Subcutaneous adipose tissue (tissue), 4 donors: ENCODE results near the gene PRUNE1. TPM values are rescaled to one million over a fixed set of nuclear protein-coding genes. Genes with fewer than 3 reads are reported as not detected.

Experiments used
- total RNA-seq, 4 donors: library from RNA; depleted of rRNA; stranded (reverse); fragments of >200 nt; gene quantifications; one replicate each; pipeline ENCODE4 v1.1.0, GENCODE V29; 2016
- TF ChIP-seq, protein P1 (sequence below): fragments of 450-650 bp; IDR thresholded peaks from one replicate; pipeline ENCODE4 v1.5.1; 2016; ENCODE audit warnings: low read depth, mild to moderate bottlenecking, control low read depth, antibody characterized with exemption, moderate library complexity

PRUNE1 gene
- total RNA-seq, 4 donors from 2014 or later: 16.5 to 29.5 (median 17.8) TPM

DNA sequence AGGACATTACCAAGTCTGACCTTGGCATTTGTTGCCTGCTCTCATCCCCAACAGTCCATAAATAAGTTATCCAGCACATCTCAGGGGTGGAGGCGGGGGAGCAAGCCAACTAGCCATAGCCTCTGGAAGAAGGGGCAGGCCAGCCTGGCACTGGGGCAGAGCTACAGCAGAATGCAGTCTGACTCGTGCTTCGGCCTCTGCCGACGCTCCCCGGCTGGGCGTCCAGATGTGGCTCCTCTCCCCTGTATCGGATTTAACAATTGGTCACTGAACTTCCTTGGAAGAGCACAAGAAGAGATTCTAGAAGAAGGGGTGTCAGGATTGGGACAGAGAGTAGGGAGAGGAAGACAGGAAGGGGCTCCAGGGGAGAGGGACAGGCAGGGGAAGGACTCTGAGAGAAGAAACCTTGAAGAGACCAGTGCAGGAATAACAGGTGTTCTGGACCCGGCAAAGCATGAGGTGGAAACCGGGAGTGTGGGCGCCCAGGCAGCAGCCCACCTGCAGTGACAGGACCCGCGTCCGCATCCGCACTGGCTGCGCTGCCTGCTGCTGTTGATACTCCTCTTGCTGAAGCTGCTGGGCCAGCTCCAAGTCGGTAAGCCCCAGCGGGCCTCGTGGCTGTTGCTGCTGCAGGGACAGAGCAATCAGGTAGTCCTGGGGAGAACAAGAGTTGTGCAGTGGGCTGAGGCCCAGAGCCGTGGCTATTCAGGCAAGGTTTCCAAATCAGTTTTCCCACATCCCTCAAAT lies 10.9 kb upstream of the PRUNE1 start:
- TF ChIP-seq, protein P1, sequence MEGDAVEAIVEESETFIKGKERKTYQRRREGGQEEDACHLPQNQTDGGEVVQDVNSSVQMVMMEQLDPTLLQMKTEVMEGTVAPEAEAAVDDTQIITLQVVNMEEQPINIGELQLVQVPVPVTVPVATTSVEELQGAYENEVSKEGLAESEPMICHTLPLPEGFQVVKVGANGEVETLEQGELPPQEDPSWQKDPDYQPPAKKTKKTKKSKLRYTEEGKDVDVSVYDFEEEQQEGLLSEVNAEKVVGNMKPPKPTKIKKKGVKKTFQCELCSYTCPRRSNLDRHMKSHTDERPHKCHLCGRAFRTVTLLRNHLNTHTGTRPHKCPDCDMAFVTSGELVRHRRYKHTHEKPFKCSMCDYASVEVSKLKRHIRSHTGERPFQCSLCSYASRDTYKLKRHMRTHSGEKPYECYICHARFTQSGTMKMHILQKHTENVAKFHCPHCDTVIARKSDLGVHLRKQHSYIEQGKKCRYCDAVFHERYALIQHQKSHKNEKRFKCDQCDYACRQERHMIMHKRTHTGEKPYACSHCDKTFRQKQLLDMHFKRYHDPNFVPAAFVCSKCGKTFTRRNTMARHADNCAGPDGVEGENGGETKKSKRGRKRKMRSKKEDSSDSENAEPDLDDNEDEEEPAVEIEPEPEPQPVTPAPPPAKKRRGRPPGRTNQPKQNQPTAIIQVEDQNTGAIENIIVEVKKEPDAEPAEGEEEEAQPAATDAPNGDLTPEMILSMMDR: no peak

DNA sequence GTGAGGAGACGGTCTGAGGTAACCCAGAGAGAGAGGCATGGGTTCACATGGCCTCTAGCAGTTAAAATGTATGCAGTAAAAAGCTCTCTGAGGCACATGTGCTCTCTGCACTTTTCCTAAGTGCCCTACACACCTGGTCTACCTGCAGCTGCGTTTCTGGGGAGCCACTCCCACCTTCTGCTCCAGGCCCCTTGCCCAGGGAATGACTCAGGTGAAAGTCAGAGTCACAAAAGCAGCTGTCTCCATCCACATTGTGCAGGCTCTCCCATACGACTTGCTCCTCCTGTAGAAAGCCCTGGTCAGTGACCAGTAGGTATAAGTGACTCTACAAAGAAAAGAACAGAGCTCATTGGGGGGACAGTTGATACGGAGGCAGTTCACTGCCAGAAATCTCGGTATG lies 10.3 kb upstream of the PRUNE1 start:
- TF ChIP-seq, protein P1: no peak

DNA sequence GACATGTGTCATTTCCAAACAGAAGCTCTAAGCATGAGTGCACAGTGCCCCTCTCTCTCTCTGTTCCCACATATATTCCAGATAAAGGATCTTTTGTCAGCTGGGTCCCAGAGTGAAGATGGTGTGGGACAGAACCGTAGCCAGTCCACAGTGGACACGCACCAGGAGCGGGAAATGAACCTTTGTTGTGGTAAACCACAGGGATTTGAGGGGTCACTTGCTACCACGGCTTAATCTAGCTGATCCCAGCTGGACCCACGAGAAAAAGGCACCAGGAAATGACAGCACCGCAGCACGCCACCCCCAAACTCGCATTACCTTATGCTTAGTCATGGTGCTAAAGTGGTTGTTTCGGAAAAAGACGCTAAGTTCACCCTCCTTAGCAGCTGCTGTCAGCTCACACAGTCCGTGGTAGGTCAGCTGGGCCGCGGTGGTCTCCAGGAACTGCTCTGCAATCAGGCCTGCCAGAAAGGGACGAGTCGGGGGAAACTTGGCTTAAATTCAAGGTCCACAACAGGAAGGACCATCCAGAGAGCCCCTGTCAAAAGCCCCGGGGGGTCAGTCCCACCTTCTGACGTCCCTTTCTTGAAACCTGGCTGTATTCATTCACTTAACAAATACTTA lies 9.1 kb upstream of the PRUNE1 start:
- TF ChIP-seq, protein P1: no peak

DNA sequence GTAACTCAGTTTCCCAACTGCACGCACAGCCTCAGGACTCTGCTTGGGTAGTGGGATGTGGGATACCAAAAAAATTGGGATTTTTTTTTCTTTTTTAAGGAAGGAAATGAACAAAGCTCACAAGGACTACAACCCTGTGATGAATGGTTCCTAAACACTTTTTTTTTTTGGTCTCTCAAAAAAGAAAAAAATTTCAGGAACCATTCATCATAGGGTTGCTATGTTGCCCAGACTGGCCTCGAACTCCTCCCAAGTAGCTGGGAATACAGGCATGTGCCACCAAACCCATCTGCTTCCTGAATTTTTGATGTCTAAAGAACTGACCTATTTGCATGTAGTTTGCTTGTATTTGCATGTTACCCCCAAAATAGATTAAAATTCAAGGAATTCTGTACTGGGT lies 8.3 kb upstream of the PRUNE1 start:
- TF ChIP-seq, protein P1: no peak

DNA sequence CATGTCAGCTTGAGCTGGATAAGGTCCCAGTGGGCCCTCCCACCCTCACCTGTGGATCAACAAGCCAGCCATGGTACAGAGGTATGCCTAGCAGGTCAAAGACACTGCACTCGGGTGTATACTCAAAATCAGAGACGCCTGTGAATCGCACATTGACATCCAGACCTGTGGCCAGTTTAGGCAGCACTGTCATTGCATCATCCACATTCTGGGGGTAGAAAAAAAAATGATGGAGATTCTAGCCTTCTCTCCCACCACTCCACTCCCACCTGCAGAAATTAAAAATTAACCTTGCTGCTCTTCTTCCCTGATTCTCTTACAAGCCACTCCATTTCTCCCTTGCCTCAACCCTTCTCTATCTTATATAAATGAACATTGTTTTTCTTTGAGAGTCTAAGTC lies 7.8 kb upstream of the PRUNE1 start:
- TF ChIP-seq, protein P1: no peak

DNA sequence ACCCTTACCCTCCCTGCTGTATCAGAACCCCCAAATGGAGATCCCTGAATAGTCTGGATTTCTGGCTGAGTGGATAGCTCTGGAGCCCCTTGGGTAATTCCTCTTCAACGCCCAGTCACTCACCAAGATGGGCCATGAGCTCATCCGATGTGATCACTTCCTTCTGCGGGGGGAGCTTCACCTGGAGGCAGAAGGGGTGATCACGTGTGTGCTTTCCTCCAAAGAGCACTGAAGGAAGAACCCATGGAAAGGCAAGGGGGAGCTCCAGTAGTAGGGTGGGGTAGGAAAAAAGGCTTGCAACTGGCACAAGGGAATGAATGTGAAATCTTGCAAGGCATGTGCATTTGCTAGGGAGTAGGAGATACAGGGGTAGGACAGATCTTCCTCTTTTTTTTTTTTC lies 6.6 kb upstream of the PRUNE1 start:
- TF ChIP-seq, protein P1: no peak

DNA sequence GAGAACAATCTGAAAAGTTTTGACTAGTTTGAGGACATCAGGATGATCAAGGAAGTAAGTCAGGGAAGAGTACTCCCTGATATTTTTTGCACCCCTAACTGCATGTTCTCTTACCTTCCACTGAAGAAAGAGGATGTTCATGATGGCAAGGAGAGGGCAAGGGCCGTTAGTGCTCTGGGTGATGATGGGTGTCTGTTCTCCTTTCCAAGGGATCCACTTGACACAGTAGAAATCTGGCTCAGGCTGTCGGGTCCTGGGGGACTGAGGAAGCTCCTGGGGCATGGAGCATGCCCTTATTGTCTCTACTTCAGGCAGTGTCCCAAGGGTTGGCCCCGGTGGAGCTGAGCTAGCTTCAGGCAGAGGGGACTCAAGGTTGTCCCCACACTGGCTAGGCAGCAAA lies 6.2 kb upstream of the PRUNE1 start:
- TF ChIP-seq, protein P1: no peak
